H1 (cell line): Measurements from ENCODE around the gene SMIM8.

Experiments
- ATF3 ChIP-seq: IDR thresholded peaks from 2 replicates; pipeline ENCODE4 v1.6.1; 2011; ENCODE audit warnings: low read depth, mild to moderate bottlenecking, low read length; ENCODE audit not compliant: insufficient read depth
- CTCF ChIP-seq, 3 experiments: IDR thresholded peaks; 1 replicate in 2 of 3; 2 replicates in 1 of 3; pipeline versions ENCODE4 v1.5.1 to v1.6.1; 2011; ENCODE audit warnings: low read length in 3 of 3, mild to moderate bottlenecking in 3 of 3, inconsistent platforms in 2 of 3, low read depth in 1 of 3, moderate library complexity in 1 of 3; ENCODE audit not compliant: insufficient read depth in 1 of 3; ENCODE audit errors: control extremely low read depth in 1 of 3
- EZH2 ChIP-seq: fragments of 200-600 bp; sonication (generic); IDR thresholded peaks from 2 replicates; pipeline ENCODE4 v1.7.1; 2012; ENCODE audit warnings: low read depth, mild to moderate bottlenecking, moderate library complexity, low read length, inconsistent platforms; ENCODE audit not compliant: severe bottlenecking
- POLR2A ChIP-seq, 2 experiments: IDR thresholded peaks; 1 replicate in 1 of 2; 2 replicates in 1 of 2; pipeline ENCODE4 v1.6.1; 2011; ENCODE audit warnings: low read depth in 2 of 2, low read length in 2 of 2, mild to moderate bottlenecking in 2 of 2; ENCODE audit errors: control extremely low read depth in 1 of 2
- POLR2AphosphoS5 ChIP-seq: IDR thresholded peaks from 2 replicates; pipeline ENCODE4 v1.6.1; 2011; ENCODE audit warnings: low read depth, low read length
- RFX5 ChIP-seq: IDR thresholded peaks from 2 replicates; pipeline ENCODE4 v1.6.1; 2011; ENCODE audit warnings: low read depth, low read length, improper control_type of control experiment, borderline replicate concordance
- SIN3A ChIP-seq, 2 experiments: IDR thresholded peaks in 1 of 2; conservative IDR thresholded peaks in 1 of 2; 2 replicates each; pipeline ENCODE4 v1.6.1; 2011 to 2012; ENCODE audit warnings: low read length in 2 of 2, improper control_type of control experiment in 1 of 2, low read depth in 1 of 2, mild to moderate bottlenecking in 1 of 2

- TF ChIP-seq POLR2AphosphoS5 (no peak), CTCF (IDR thresholded peaks at IDR 0.05; ENCODE audit: control extremely low read depth in 1 of 3, insufficient read depth in 1 of 3, low read depth in 1 of 3, low read length in 3 of 3) (no peak), POLR2A (IDR thresholded peaks at IDR 0.05; ENCODE audit: control extremely low read depth in 1 of 2, low read depth in 2 of 2, low read length in 2 of 2) (no peak), SIN3A (conservative IDR thresholded peaks at IDR 0.05 in 1 of 2, IDR thresholded peaks at IDR 0.05 in 1 of 2; ENCODE audit: low read depth in 1 of 2, low read length in 2 of 2) (no peak), EZH2 (no peak), RFX5 (no peak), ATF3 (no peak)
These were observed 33.8 kb downstream of the SMIM8 start for GRCh38 chr6:87356181-87356580.
